ENCODE data around the gene ADGRV1.
"Not testable (repeated sequence)": the region's sequence is repeated elsewhere in the genome, so short reads cannot be mapped to it uniquely, and the experiment has no call there.

Gene ADGRV1

GRCh38 chr5:90549223-90549622 lies 9.4 kb upstream of the ADGRV1 start:
- DNase-seq (ENCODE audit: low read depth in 3 of 3, low spot score in 1 of 3), result no peak

- DNase-seq (ENCODE audit: low read depth in 3 of 3, low spot score in 1 of 3), result no peak
These were observed 8.8 kb upstream of the ADGRV1 start for GRCh38 chr5:90549729-90550275.

GRCh38 chr5:90550963-90551362 lies 7.6 kb upstream of the ADGRV1 start:
- DNase-seq (ENCODE audit: low read depth in 3 of 3, low spot score in 1 of 3), result no peak

GRCh38 chr5:90551376-90551775 lies 7.2 kb upstream of the ADGRV1 start:
- DNase-seq (ENCODE audit: low read depth in 3 of 3, low spot score in 1 of 3), result no peak

- DNase-seq (ENCODE audit: low read depth in 3 of 3, low spot score in 1 of 3), result no peak
These were observed 4.9 kb upstream of the ADGRV1 start for GRCh38 chr5:90553711-90554110.

- DNase-seq (ENCODE audit: low read depth in 3 of 3, low spot score in 1 of 3), result no peak
These were observed 4.1 kb upstream of the ADGRV1 start for GRCh38 chr5:90554358-90555006.

GRCh38 chr5:90555666-90556065 lies 2.9 kb upstream of the ADGRV1 start:
- no peak for DNase-seq (ENCODE audit: low read depth in 3 of 3, low spot score in 1 of 3)

- DNase-seq (ENCODE audit: low read depth in 3 of 3, low spot score in 1 of 3), result no peak
These were observed 1.2 kb upstream of the ADGRV1 start for GRCh38 chr5:90557391-90557790.

GRCh38 chr5:90557871-90558270 lies 726 bp upstream of the ADGRV1 start:
- DNase-seq (ENCODE audit: low read depth in 3 of 3, low spot score in 1 of 3), result no peak

- no peak for DNase-seq (ENCODE audit: low read depth in 3 of 3, low spot score in 1 of 3)
These were observed 2.2 kb downstream of the ADGRV1 start for GRCh38 chr5:90560771-90561170.

GRCh38 chr5:90561766-90562165 lies 3.2 kb downstream of the ADGRV1 start:
- DNase-seq (ENCODE audit: low read depth in 3 of 3, low spot score in 1 of 3), result no peak

- DNase-seq (ENCODE audit: low read depth in 3 of 3, low spot score in 1 of 3), result no peak
These were observed 3.7 kb downstream of the ADGRV1 start for GRCh38 chr5:90562341-90562740.

GRCh38 chr5:90563108-90563507 lies 4.5 kb downstream of the ADGRV1 start:
- DNase-seq (ENCODE audit: low read depth in 3 of 3, low spot score in 1 of 3), result no peak

- DNase-seq (ENCODE audit: low read depth in 3 of 3, low spot score in 1 of 3), result no peak
These were observed 6.9 kb downstream of the ADGRV1 start for GRCh38 chr5:90565491-90565890.

- no peak for DNase-seq (ENCODE audit: low read depth in 3 of 3, low spot score in 1 of 3)
These were observed 10.5 kb downstream of the ADGRV1 start for GRCh38 chr5:90569084-90569483.

- DNase-seq (ENCODE audit: low read depth in 3 of 3, low spot score in 1 of 3), result no peak
These were observed 11.4 kb downstream of the ADGRV1 start for GRCh38 chr5:90570034-90570433.

GRCh38 chr5:90571147-90571773 lies 12.7 kb downstream of the ADGRV1 start:
- DNase-seq (ENCODE audit: low read depth in 3 of 3, low spot score in 1 of 3), result no peak

- no peak for DNase-seq (ENCODE audit: low read depth in 3 of 3, low spot score in 1 of 3)
These were observed 17.1 kb downstream of the ADGRV1 start for GRCh38 chr5:90575712-90576111.

GRCh38 chr5:90576566-90576965 lies 18.0 kb downstream of the ADGRV1 start:
- DNase-seq (ENCODE audit: low read depth in 3 of 3, low spot score in 1 of 3), result not testable (repeated sequence)

- not testable (repeated sequence) for DNase-seq (ENCODE audit: low read depth in 3 of 3, low spot score in 1 of 3)
These were observed 21.3 kb downstream of the ADGRV1 start for GRCh38 chr5:90579905-90580304.

GRCh38 chr5:90581956-90582355 lies 23.4 kb downstream of the ADGRV1 start:
- DNase-seq (ENCODE audit: low read depth in 3 of 3, low spot score in 1 of 3), result no peak

GRCh38 chr5:90585337-90585986 lies 26.9 kb downstream of the ADGRV1 start:
- DNase-seq (ENCODE audit: low read depth in 3 of 3, low spot score in 1 of 3), result no peak
